KMS-11 (cell line): ENCODE results near the gene PARD3B.

Experiments used
- H2AFZ ChIP-seq: fragments of 200-600 bp; sonication (generic); 2 replicates; pipeline ENCODE4 v1.6.1; 2016; ENCODE audit warnings: antibody characterized with exemption, mixed run types, low read depth
- H3K27ac ChIP-seq: fragments of 200-600 bp; sonication (generic); 2 replicates; pipeline ENCODE4 v1.6.1; 2016; ENCODE audit warnings: mild to moderate bottlenecking, mixed run types
- H3K27me3 ChIP-seq: fragments of 200-600 bp; sonication (generic); 2 replicates; pipeline ENCODE4 v1.6.1; 2017; ENCODE audit warnings: mild to moderate bottlenecking, low read depth, mixed run types, moderate library complexity; ENCODE audit not compliant: insufficient read depth
- H3K36me3 ChIP-seq: fragments of 200-600 bp; sonication (generic); 2 replicates; pipeline ENCODE4 v1.6.1; 2017; ENCODE audit warnings: mild to moderate bottlenecking, mixed run types; ENCODE audit not compliant: insufficient read depth
- H3K4me1 ChIP-seq: fragments of 200-600 bp; sonication (generic); 2 replicates; pipeline ENCODE4 v1.6.1; 2016; ENCODE audit warnings: mild to moderate bottlenecking, low read depth, mixed run types; ENCODE audit not compliant: poor library complexity, severe bottlenecking
- H3K4me2 ChIP-seq: fragments of 200-600 bp; sonication (generic); 2 replicates; pipeline ENCODE4 v1.7.0; 2016; ENCODE audit warnings: mild to moderate bottlenecking, mixed run types
- H3K4me3 ChIP-seq: fragments of 200-600 bp; sonication (generic); IDR thresholded peaks from 2 replicates; pipeline ENCODE4 v1.6.1; 2017; ENCODE audit warnings: low read depth, low read length, mixed read lengths; ENCODE audit not compliant: insufficient read depth
- H3K79me2 ChIP-seq: fragments of 200-600 bp; sonication (generic); 2 replicates; pipeline ENCODE4 v1.6.1; 2016; ENCODE audit warnings: low read depth, mixed run types; ENCODE audit not compliant: insufficient read depth
- H3K9ac ChIP-seq: fragments of 200-600 bp; sonication (generic); 2 replicates; pipeline ENCODE4 v1.6.1; 2016; ENCODE audit warnings: mild to moderate bottlenecking, mixed run types
- H4K20me1 ChIP-seq: fragments of 200-600 bp; sonication (generic); 2 replicates; pipeline ENCODE4 v1.6.1; 2016; ENCODE audit warnings: mild to moderate bottlenecking, mixed run types; ENCODE audit not compliant: insufficient read depth
- TF ChIP-seq, protein P1 (sequence below): fragments of 200-600 bp; sonication (generic); conservative IDR thresholded peaks from 2 replicates; pipeline ENCODE4 v1.6.1; 2017; ENCODE audit warnings: low read depth, mild to moderate bottlenecking, antibody characterized with exemption, low read length, moderate library complexity, mixed read lengths

The PARD3B gene

DNA sequence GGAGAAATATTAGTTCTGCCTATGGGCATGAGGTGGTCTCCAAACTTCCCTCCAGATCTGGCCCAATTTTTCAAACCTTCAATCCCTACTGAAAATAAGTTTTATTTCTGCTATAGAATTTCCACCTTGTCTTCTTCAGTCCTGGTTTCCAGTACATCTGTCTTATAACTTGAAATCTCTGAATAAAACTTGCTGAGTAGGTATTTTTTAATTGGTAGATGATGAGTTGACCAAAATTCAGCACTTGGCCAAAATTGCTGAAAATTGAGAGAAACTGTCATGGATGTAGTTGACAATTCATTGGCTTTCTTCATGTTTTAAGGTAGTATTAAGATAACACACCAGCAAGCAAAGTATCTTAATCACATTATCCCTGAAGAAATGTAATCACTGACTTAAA, 206.2 kb downstream of the PARD3B start:
- Histone ChIP-seq H2AFZ (no peak overlapping the region), H3K4me1 (peaks cover 20% of the 10 kb centered on the region), H3K27ac (no peak overlapping the region), H3K4me3 (no peak overlapping the region), H3K79me2 (no peaks in the 10 kb centered on the region), H3K36me3 (no peaks in the 10 kb centered on the region), H3K9ac (no peak overlapping the region), H3K27me3 (no peaks in the 10 kb centered on the region), H3K4me2 (no peak overlapping the region), H4K20me1 (no peaks in the 10 kb centered on the region)
- TF ChIP-seq, protein P1, sequence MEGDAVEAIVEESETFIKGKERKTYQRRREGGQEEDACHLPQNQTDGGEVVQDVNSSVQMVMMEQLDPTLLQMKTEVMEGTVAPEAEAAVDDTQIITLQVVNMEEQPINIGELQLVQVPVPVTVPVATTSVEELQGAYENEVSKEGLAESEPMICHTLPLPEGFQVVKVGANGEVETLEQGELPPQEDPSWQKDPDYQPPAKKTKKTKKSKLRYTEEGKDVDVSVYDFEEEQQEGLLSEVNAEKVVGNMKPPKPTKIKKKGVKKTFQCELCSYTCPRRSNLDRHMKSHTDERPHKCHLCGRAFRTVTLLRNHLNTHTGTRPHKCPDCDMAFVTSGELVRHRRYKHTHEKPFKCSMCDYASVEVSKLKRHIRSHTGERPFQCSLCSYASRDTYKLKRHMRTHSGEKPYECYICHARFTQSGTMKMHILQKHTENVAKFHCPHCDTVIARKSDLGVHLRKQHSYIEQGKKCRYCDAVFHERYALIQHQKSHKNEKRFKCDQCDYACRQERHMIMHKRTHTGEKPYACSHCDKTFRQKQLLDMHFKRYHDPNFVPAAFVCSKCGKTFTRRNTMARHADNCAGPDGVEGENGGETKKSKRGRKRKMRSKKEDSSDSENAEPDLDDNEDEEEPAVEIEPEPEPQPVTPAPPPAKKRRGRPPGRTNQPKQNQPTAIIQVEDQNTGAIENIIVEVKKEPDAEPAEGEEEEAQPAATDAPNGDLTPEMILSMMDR = no peak

DNA sequence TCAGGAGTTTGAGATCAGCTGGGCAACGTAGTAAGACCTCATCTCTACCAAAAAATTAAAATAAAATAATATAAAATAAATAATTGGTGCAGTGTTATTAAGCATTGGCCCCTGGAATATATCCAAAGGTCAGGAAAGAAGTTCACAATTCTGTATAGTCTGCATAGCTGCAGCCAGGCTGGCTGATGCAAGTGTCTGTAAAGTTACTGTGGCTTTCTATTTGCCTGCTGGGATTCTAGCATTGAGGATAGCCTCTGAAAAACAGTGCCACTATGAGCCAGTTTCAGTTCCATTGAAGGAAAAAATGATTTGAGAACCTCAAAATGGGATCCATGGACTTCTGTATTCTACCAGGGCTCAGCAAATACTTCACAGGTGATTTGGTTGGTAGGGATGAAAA, 208.6 kb downstream of the PARD3B start:
- Histone ChIP-seq H3K4me3 (no peak overlapping the region), H3K4me2 (peak overlapping the region; percentile 2; the same call in 1 of the 2 replicates), H3K4me1 (peaks cover 20% of the 10 kb centered on the region), H3K79me2 (no peaks in the 10 kb centered on the region), H3K27me3 (no peaks in the 10 kb centered on the region), H3K27ac (no peak overlapping the region), H4K20me1 (no peaks in the 10 kb centered on the region), H2AFZ (no peak overlapping the region), H3K9ac (no peak overlapping the region), H3K36me3 (no peaks in the 10 kb centered on the region)
- TF ChIP-seq, protein P1 = no peak

DNA sequence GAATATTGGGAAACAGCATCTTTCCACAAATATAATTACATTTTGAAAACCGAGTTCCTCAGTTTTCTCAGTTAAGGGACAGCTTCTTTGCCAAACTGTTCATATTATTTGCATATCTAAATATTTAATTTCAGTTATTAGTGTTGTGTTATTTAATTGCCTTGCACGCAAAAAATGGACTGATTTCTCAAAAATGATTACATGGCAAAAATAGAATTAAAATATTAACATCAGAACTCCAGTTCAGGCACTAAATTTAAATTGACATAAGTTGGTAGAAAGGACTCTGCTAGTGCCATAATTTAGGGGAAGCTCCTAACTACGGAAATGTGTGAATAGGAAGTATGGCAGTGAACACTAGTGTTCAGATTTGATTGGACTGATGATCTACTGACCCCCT, 209.6 kb downstream of the PARD3B start:
- Histone ChIP-seq H3K79me2 (no peaks in the 10 kb centered on the region), H3K4me3 (no peak overlapping the region), H3K4me2 (no peak overlapping the region), H2AFZ (no peak overlapping the region), H3K27me3 (no peaks in the 10 kb centered on the region), H3K36me3 (no peaks in the 10 kb centered on the region), H4K20me1 (no peaks in the 10 kb centered on the region), H3K27ac (no peak overlapping the region), H3K9ac (no peak overlapping the region), H3K4me1 (peaks cover 20% of the 10 kb centered on the region)
- TF ChIP-seq, protein P1 = no peak

DNA sequence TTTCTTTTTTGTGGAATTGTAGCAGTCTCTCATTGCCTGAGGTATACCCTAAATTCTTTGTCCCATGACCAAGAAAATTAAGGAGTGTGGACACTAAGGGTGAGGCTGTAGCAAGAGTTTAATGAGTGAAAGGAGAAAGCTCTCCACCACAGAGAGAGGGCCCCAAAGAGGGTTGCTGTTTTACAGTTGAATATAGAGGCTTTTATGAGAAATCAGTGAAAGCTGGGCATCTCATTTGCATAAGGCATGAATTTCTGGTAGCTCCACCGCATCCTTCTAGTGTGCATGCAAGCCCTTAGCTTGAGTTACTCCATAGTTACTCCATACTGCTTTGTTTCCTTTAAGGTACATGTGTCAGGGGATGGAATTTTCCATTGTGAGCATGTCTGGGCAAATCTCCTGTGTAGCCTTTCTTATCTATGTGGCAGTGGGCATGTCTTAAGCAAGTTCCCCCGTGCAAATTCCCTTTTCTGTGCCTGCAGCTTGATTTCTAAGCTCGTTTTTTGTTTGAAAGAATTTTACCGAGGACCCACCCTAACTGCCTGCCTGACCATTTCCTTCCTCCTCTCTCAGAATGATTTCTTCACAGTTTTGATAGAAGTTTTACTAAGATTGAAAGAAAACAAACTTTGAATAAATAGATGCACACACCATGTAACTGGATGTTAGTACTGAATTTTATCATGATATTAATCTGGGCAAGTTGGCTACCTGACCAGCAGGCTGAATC, 218.9 kb downstream of the PARD3B start:
- no peaks in the 10 kb centered on the region for H3K79me2 ChIP-seq
- TF ChIP-seq, protein P1 = no peak
- no peaks in the 10 kb centered on the region for H3K36me3 ChIP-seq
- no peak overlapping the region for H3K4me3 ChIP-seq
- H3K9ac ChIP-seq = no peak overlapping the region
- no peaks in the 10 kb centered on the region for H3K27me3 ChIP-seq
- no peak overlapping the region for H2AFZ ChIP-seq
- no peak overlapping the region for H3K27ac ChIP-seq
- H4K20me1 ChIP-seq = no peaks in the 10 kb centered on the region
- no peaks in the 10 kb centered on the region for H3K4me1 ChIP-seq
- no peak overlapping the region for H3K4me2 ChIP-seq
